OCI-M2 (cell line): ENCODE data around the gene MPIG6B.

Experiments
- DNase-seq: peaks from one replicate; lab custom pipeline; 2025; ENCODE audit not compliant: unreplicated experiment; lab: John Stamatoyannopoulos, UW

Gene MPIG6B

DNA sequence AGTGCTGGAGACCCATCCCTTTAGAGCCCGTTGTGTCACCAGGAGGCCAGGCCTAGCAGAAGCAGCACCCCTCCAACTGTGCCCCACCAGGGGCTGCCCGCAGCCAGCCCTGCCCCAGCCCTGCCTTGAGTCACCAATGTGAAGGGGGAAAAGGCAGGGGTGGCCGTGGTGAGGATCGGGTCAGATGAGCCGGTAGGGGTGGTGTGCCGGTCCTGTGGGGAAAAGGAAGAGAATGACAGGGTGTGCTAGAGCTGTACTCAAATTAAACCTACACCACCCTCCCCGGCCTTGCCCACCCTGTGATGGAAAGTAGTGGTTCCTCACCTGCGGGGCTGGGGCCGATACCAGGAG, 42.4 kb downstream of the MPIG6B start:
- no peak for DNase-seq

GRCh38 chr6:31765910-31766794, 43.0 kb downstream of the MPIG6B start:
- no peak for DNase-seq

GRCh38 chr6:31767096-31767645, 44.0 kb downstream of the MPIG6B start:
- DNase-seq: no peak

DNA sequence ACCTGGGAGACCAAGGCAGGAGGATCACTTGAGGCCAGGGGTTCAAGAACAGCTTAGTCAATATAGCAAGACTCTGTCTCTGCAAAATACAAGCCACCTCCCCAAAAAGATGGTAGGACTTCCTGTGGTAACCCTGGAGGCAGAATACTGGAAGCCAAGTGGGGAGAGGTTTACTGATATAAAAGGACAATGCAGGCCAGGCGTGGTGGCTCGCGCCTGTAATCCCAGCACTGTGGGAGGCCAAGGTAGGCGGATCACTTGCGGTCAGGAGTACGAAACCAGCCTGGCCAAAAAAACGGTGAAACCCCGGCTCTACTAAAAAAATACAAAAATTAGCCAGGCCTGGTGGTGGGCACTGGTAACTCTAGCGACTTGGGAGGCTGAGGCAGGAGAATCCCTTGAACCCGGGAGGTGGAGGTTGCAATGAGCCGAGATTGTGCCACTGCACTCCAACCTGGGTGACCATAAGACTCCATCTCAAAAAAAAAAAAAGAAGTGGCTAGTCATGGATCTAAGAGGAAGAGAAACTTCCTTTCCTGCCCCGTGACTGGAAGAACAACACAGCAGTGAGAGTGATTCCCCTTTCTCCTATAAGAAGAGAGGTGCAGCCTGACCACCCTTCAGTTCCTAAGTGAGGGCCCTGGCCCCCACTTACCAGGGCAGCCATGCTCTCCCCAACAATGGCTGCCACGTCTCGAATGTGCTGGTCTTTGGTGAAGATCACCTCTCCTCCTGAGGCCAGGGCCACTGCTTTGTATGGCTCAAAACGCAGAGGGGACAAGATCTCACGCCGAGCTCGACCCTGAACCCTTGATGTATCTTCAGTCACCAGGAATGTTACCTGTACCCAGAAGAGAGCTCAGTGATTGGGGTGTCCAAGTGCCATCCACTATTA, 45.4 kb downstream of the MPIG6B start:
- no peak for DNase-seq

DNA sequence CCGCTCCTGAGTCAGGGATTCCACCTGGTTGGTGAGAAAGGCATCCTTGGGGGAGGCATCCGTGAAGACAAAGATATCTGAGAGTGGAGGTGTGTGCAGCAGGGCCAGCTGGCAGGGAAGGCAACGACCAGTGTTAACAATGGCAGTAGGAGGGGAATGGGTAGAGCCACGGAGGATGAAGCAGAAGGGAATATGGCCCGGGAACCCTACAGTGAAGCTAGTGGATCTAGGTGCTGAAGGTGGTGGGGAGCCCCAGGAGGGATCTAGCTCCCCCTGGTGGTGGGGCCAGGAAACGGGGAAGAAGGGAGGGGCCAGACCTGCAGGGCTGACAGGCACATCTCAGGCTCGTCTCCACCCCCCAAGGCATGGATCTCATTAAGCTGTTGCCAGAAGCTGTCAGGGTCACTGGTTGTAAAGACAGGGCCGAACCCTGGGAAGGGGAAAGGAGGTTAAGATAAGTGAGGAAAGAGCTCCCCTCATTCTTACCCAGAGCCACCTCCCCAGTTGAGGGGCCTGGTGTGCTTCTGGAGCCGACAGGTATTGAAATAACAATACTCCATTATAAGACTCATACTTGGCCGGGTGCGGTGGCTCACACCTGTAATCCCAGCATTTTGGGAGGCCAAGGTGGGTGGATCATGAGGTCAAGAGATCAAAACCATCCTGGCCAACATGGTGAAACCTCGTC, 46.7 kb downstream of the MPIG6B start:
- DNase-seq: peak; percentile 64

- DNase-seq: no peak
Measured at GRCh38 chr6:31770860-31771259, 47.7 kb downstream of the MPIG6B start.

DNA sequence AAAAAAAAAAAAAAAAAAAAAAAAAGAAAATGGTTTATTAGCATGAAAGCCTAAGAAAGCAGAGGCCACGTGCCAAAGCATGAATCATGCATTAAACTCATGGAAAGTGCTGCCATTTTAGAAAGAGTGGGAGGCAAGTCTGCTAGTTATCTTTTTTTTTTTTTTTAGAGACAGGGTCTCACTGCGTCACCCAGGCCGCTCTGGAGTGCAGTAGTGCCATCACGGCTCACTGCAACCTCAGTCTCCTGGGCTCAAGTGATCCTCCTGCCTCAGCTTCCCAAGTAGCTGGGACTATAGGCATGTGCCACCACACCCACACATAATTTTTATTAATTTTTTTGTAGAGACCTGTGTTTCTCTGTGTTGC, 48.8 kb downstream of the MPIG6B start:
- DNase-seq: no peak

DNA sequence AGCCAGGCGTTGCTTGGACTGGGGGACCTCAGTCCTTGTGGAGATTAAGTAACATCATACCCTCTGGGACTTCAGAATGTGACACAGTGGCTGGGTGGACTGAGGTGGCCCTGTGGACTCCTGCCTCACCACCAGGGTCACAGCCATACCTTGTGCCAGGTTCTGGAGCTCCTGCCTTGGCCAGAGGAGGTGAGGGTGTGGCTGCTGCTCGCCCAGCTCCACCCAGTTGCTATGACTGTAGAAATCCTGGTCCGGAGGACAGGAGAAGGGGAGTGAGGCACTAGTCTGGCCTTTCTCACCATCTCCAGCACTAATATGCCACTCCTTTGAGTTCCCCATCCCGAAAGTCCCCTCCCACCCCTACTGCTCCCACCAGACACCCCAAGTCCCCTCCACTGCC, 52.0 kb downstream of the MPIG6B start:
- DNase-seq: no peak

DNA sequence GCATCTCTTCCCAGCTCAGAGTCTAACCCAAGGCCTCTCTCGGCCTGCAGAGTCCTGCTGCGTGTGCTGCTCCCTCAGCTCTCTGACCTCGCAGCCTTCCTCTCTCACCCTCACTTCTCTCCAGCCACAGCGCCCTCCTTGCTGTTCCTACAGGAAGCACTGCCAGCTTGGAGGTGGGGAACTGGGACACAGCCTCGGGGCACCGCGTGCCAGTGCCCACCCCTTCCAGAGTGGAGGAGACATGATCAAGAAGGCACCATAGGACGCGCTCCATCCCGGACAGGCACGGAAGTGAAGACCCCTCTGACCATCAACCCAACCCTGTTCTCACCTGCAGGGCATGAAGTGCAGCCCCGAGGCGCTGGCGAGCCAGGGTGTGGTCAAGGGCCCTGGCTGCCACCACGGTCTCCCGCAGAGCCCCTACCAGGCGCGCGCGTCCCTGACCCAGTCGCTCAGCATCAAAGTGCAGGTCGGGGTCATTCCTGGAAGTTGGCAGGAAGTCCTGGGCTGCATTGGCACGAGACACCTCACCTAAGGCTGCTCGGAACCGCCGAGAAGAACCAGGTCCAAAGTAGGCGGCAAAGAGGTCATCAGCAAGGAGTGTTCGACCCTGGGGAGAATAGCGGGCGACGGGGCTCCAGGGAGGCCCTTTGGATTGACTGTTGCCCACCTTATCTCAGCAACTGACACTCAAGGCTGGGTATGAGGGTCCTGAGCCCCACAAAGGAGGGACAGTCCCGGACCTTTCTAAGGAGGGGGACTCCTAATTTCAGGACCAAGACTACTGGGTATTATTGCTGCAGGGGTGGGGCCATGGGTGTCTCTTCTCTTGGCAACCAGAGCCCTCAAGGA, 52.7 kb downstream of the MPIG6B start:
- DNase-seq: no peak
